ENCODE data around the gene CSNK1G1. TPM values are rescaled to one million over a fixed set of nuclear protein-coding genes. Genes with fewer than 3 reads are reported as not detected.
A peak's percentile ranks its signal among the peaks of the same experiment; 100 is the strongest.

CSNK1G1 gene
- total and polyA plus RNA-seq, 4 donors: 2.5 to 25.3 (median 9.1) TPM

DNA sequence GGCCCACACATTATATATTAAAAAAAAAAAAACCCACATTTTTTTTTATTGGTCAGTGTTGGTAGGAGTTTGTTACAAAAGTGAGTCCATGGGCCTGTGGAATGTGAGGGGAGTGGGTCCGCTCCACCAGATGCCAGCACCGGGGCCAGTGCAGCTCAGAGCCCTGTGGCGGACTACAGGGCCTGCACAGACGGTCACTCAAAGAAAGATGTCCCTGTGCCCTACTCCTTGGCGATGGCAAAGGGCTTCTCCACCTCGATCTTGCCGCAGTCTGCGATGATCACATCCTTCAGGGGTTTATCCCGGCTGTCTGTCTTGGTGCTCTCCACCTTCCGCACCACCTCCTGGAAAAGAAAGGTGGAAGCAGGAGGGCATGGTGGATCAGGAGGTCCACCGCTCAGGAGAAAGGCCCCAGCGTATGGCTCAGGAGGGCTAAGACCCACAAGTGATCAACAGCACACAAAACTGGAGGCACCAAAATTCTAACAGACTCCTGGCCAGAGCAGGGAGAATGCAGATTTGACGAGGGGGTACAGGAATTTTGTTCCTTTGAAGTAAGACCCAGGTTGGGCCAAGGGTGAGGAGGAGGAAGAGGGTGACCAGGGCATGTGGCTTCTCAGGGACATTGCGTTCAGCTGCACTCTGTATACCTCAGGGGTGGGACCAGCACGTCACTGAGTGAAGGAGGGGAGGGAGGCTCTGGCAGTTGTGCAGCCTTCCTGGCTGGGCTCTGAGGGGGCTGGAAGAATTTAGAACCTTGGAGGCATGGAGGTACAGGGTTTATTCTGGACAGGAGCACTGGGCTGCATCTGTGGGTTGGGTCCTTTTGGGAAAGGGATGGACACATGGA is 199.9 kb downstream of the CSNK1G1 start:
- no peak for DNase-seq

DNA sequence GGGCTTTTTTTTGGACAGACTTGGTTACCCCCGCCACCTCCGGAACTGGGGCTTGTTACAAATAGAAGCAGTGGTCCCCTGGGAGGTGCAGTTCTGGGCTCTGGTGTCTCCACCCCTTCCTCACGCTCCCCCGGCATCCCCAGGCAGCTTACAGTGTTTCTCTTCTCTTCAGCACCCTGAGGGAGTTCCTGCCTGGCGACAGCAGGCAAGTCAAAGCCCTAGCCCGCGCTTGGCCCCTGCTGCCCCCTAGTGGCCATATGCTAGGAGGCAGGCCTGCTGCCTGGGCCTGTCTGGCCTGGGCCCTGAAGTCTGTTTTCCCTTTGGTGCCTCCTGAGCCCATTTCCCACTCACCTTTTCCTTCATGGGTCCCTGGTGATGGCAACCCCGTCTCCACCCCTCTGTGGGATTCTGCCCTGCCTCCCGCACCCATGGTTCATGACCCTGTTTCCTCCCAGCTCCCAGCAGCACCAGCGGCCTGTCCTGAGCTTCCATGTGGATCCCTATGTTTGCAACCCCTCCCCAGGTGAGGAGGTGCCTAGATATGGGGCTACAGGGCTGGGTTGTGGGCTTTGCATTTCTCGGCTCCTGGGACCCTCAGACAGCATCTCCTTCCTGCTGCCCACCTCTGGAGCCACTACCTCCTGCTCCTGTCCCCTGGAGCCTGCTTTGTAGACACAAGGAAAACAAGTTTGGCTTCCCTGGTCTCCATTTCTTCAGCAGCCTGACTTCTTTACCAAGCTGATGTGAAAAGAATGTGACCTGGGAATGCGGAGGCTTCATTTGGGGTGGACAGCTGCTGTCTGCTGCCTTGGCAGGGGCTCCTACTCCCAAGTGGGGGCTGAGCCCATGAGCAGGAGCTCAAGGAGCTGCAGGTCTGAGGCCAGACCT is 202.2 kb downstream of the CSNK1G1 start:
- no peak overlapping the region for H3K27ac ChIP-seq (ENCODE audit: low read depth in 1 of 2, low read length in 2 of 2)
- peak; percentile 92 for ATAC-seq (ENCODE audit: low FRiP score)
- peaks cover 6 to 18% of the 10 kb centered on the region in 2 donors for H3K36me3 ChIP-seq (ENCODE audit: control insufficient read depth in 1 of 2, insufficient read depth in 2 of 2, low read length in 1 of 2)
- H3K9me3 ChIP-seq (ENCODE audit: control insufficient read depth, low read length): no peaks in the 10 kb centered on the region
- H3K4me3 ChIP-seq (ENCODE audit: low read length in 2 of 2): no peak overlapping the region
- no peaks in the 10 kb centered on the region for H3K4me1 ChIP-seq (ENCODE audit: control insufficient read depth in 1 of 2, insufficient read depth in 2 of 2, low read length in 2 of 2)
- peak; percentile 94 to 96 for DNase-seq
- WGBS, 2 donors: 17 to 18% methylated on average over 12 of the region's 12 CpGs
- H3K27me3 ChIP-seq (ENCODE audit: control insufficient read depth in 1 of 2, insufficient read depth in 2 of 2, low read length in 1 of 2): no peaks in the 10 kb centered on the region
- intact Hi-C loops (cut with DNase I): no loop called here

More for the DNA sequence above, 199.9 kb downstream of the CSNK1G1 start:
- ATAC-seq (ENCODE audit: low FRiP score): no peak
- Histone ChIP-seq H3K27me3 (ENCODE audit: control insufficient read depth in 1 of 2, insufficient read depth in 2 of 2, low read length in 1 of 2) (no peaks in the 10 kb centered on the region), H3K4me1 (ENCODE audit: control insufficient read depth in 1 of 2, insufficient read depth in 2 of 2, low read length in 2 of 2) (no peaks in the 10 kb centered on the region), H3K4me3 (ENCODE audit: low read length in 2 of 2) (no peak overlapping the region), H3K27ac (ENCODE audit: low read depth in 1 of 2, low read length in 2 of 2) (no peak overlapping the region), H3K36me3 (ENCODE audit: control insufficient read depth in 1 of 2, insufficient read depth in 2 of 2, low read length in 1 of 2) (peaks cover 9 to 21% of the 10 kb centered on the region in 2 donors), H3K9me3 (ENCODE audit: control insufficient read depth, low read length) (no peaks in the 10 kb centered on the region)
- intact Hi-C loops (cut with DNase I): no loop called here
- 85 to 86% methylated on average over 15 of the region's 15 CpGs for WGBS, 2 donors

DNA sequence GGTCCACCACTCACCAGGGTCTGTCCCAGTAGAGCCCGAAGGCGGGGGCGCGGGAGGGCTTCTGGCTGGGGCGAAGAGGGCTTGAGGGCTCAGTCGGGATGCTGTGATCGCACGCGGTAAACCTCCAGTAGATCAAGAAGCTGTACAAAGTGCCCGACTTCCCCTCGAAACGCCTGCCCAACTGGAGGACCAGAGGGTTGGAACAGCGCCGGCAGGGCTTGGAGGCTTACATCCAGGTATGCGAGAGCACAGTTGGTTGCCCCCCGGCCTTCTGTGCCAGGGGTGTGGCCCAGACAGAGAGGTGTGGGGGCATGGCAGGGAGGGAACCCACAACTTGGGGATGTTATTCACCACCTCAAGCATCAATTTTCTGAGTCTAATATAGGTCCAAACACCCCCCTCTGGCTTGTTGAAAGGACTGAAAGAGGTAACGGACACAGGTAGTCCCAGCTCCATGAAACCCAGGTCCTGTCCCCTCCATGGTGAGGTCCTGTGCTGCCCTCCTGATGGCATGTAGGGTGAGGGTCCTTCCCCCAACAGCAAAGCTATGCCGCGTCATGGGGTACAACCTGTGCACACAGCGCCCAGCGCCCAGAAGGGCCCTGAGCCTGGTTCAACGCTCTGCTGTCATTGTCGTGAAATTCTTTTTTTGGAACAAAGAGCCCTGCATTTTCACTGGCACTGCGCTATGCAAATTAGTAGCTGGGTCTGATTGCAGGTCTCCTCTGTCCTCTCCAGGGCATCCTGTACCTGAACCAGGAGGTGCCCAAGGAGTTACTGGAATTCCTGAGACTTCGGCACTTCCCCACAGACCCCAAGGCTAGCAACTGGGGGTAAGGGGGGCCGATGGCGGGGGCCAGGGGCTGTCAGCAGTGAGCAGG is 203.2 kb downstream of the CSNK1G1 start:
- Histone ChIP-seq H3K4me1 (ENCODE audit: control insufficient read depth in 1 of 2, insufficient read depth in 2 of 2, low read length in 2 of 2) (no peaks in the 10 kb centered on the region), H3K9me3 (ENCODE audit: control insufficient read depth, low read length) (no peaks in the 10 kb centered on the region), H3K36me3 (ENCODE audit: control insufficient read depth in 1 of 2, insufficient read depth in 2 of 2, low read length in 1 of 2) (peaks cover 3 to 13% of the 10 kb centered on the region in 2 donors), H3K4me3 (ENCODE audit: low read length in 2 of 2) (peak overlapping the region in 1 of 2 donors; percentile 17), H3K27ac (ENCODE audit: low read depth in 1 of 2, low read length in 2 of 2) (no peak overlapping the region), H3K27me3 (ENCODE audit: control insufficient read depth in 1 of 2, insufficient read depth in 2 of 2, low read length in 1 of 2) (no peaks in the 10 kb centered on the region)
- ATAC-seq (ENCODE audit: low FRiP score) (no peak), DNase-seq (no peak)
- intact Hi-C loops (cut with DNase I): no loop called here
- WGBS, 2 donors: 20 to 21% methylated on average over 27 of the region's 27 CpGs

DNA sequence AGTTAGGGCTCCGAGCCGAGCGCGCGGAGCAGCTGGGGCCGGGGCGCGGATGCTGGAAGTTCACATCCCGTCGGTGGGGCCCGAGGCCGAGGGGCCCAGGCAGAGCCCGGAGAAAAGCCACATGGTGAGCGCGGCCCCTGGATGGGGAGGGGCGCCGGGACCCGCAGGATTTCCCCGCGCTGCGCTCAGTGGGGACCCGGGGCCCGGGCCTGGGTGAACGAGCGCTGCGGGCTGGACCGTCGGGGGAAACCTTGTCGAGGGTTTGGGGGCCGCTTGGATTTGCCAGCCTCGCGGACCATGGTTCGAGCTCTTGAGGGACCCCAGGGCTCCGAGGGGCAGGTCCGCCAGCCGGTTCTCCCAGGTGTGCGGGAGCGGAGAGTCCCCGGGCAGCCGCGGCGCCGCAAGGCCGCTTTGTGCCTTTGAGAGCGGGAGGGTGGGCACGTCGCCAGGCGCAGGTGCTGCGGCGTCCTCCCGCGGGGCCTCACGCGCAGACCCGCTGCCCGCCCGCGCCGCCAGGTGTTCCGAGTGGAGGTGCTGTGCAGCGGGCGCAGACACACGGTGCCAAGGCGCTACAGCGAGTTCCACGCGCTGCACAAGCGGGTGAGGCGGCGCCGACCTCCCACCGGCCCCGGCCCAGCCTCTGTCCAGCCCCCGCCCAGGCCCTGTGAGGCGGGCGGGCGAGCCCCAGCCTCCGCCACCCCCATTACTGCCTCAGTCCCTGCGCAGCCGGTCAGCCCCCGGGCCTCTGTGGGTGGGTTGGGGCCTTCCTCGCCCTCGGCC is 204.1 kb downstream of the CSNK1G1 start, which contains the start of gene SNX22:
SNX22 (plus strand) TSS at position 5 of the 780 bp plus-strand sequence; CDS start at position 50, 45 bp downstream.
- Histone ChIP-seq H3K9me3 (ENCODE audit: control insufficient read depth, low read length) (no peaks in the 10 kb centered on the region), H3K4me1 (ENCODE audit: control insufficient read depth in 1 of 2, insufficient read depth in 2 of 2, low read length in 2 of 2) (no peaks in the 10 kb centered on the region), H3K36me3 (ENCODE audit: control insufficient read depth in 1 of 2, insufficient read depth in 2 of 2, low read length in 1 of 2) (peaks cover 0 to 11% of the 10 kb centered on the region in 2 donors), H3K27ac (ENCODE audit: low read depth in 1 of 2, low read length in 2 of 2) (no peak within 1 kb of the TSS), H3K4me3 (ENCODE audit: low read length in 2 of 2) (peak within 1 kb of the TSS in 1 of 2 donors; percentile 17), H3K27me3 (ENCODE audit: control insufficient read depth in 1 of 2, insufficient read depth in 2 of 2, low read length in 1 of 2) (no peaks in the 10 kb centered on the region)
- peak; percentile 16 for ATAC-seq (ENCODE audit: low FRiP score)
- 1% methylated on average over 60 to 83 of the region's 83 CpGs for WGBS, 2 donors
- no peak for DNase-seq
- intact Hi-C loops (cut with DNase I): no loop called here

DNA sequence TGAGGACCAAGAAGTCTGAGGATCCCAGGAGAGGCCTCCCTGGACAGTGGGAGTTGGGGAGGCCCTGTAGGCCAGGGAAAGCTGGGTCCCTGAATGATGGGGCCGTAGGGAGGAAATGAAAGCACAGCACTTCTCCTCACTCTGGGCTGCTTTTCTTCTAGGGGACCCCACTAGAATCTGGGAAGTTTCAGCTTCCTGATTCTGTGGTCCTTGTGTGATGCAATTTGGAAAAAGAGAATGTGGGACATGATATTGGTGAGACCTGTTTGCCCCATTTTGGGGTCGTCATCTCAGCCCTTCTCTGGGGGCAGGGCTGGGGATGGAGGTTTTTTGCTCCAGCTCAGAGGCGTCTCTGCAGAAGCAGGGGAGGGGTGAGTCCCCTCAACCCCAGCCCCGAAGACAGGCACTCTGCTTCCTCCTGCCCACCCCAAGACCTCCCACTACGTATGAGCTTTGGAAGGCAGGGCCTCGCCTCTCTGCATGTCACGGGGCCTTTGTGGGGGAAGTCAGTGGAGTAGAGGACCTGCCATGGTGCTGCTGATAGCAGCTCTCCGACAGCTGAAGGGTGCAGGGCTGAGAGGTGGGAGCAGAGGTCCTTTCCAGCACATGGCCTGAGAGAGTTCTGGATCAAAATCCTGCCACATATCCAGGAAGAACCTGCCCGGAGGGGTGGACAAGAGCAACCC is 205.9 kb downstream of the CSNK1G1 start:
- Histone ChIP-seq H3K27ac (ENCODE audit: low read depth in 1 of 2, low read length in 2 of 2) (no peak overlapping the region), H3K4me3 (ENCODE audit: low read length in 2 of 2) (no peak overlapping the region), H3K9me3 (ENCODE audit: control insufficient read depth, low read length) (no peaks in the 10 kb centered on the region), H3K4me1 (ENCODE audit: control insufficient read depth in 1 of 2, insufficient read depth in 2 of 2, low read length in 2 of 2) (no peaks in the 10 kb centered on the region), H3K27me3 (ENCODE audit: control insufficient read depth in 1 of 2, insufficient read depth in 2 of 2, low read length in 1 of 2) (no peaks in the 10 kb centered on the region), H3K36me3 (ENCODE audit: control insufficient read depth in 1 of 2, insufficient read depth in 2 of 2, low read length in 1 of 2) (no peaks in the 10 kb centered on the region)
- intact Hi-C loops (cut with DNase I): no loop called here
- DNase-seq (no peak), ATAC-seq (ENCODE audit: low FRiP score) (no peak)
- WGBS, 2 donors: 76 to 82% methylated on average over 9 of the region's 9 CpGs

DNA sequence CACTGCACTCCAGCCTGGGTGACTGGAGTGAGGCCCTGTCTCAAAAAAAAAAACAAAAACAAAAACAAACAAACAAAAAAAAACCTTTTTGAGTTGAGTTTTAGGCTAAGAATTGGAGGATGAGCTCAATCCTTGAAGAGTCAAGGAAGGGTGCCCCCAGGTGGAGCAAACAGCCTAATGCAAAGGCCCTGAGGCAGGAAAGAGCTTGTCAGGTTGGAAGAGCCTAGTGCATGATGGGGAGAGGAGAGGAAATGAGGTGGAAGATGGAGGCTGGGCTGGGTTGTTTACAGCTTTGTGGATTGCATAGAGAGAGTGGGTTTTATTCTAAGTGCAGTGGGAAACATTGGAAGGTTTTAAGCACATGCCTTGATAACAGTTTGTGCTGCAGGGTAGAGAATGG is 206.5 kb downstream of the CSNK1G1 start:
- Histone ChIP-seq H3K27me3 (ENCODE audit: control insufficient read depth in 1 of 2, insufficient read depth in 2 of 2, low read length in 1 of 2) (no peaks in the 10 kb centered on the region), H3K4me3 (ENCODE audit: low read length in 2 of 2) (no peak overlapping the region), H3K27ac (ENCODE audit: low read depth in 1 of 2, low read length in 2 of 2) (no peak overlapping the region), H3K4me1 (ENCODE audit: control insufficient read depth in 1 of 2, insufficient read depth in 2 of 2, low read length in 2 of 2) (no peaks in the 10 kb centered on the region), H3K36me3 (ENCODE audit: control insufficient read depth in 1 of 2, insufficient read depth in 2 of 2, low read length in 1 of 2) (no peaks in the 10 kb centered on the region), H3K9me3 (ENCODE audit: control insufficient read depth, low read length) (no peaks in the 10 kb centered on the region)
- intact Hi-C loops (cut with DNase I): no loop called here
- no peak for ATAC-seq (ENCODE audit: low FRiP score)
- no peak for DNase-seq

DNA sequence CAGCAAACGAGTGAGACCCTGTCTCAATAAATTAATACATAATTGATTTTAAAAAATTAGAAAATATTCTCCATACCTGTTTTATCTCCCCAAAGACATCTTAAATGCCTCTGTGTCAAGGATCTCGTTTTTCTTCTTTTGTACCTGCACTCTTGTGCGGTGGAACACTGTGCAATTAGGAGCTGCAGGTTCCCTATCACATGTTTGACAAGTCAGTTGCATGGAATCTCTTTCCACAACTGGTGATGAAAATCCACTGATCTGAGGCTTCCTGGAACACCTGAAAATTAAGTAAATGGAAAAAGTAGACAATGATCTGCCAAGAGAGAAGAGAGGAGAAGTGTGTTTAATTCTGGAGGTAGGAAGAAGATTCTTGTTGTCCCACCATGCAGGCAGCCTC is 207.4 kb downstream of the CSNK1G1 start:
- no peaks in the 10 kb centered on the region for H3K36me3 ChIP-seq (ENCODE audit: control insufficient read depth in 1 of 2, insufficient read depth in 2 of 2, low read length in 1 of 2)
- no peak for ATAC-seq (ENCODE audit: low FRiP score)
- intact Hi-C loops (cut with DNase I): no loop called here
- 78 to 79% methylated on average over 3 of the region's 3 CpGs for WGBS, 2 donors
- no peaks in the 10 kb centered on the region for H3K27me3 ChIP-seq (ENCODE audit: control insufficient read depth in 1 of 2, insufficient read depth in 2 of 2, low read length in 1 of 2)
- no peak for DNase-seq
- no peak overlapping the region for H3K4me3 ChIP-seq (ENCODE audit: low read length in 2 of 2)
- H3K27ac ChIP-seq (ENCODE audit: low read depth in 1 of 2, low read length in 2 of 2): no peak overlapping the region
- H3K9me3 ChIP-seq (ENCODE audit: control insufficient read depth, low read length): no peaks in the 10 kb centered on the region
- H3K4me1 ChIP-seq (ENCODE audit: control insufficient read depth in 1 of 2, insufficient read depth in 2 of 2, low read length in 2 of 2): no peaks in the 10 kb centered on the region
